ENCODE results near the gene NRXN3.

The NRXN3 gene

DNA sequence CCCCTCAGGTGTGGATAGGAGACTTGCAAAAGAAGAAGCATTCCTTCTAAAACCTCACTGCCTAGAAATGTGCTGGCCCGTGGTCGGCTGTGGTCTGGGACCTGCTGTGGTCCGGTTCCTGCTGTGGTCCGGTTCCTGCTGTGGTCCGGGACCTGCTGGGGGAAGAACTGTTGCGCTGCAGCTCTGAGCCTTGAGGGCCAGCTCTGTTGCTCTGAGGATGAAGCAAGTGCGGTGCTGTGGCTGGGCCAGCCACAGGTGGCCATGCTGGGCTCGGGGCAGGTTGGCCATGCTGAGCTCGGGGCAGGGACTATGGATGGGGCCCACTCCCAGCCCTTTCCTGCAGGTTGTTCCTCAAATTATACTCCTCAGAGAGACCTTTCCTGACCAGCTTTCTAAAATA lies 5.2 kb downstream of the NRXN3 start:
- no peak for DNase-seq

- DNase-seq = no peak
Measured at GRCh38 chr14:78178071-78178470, 7.9 kb downstream of the NRXN3 start.

- DNase-seq = no peak
Measured at GRCh38 chr14:78178971-78179370, 8.8 kb downstream of the NRXN3 start.

GRCh38 chr14:78181270-78181669 lies 11.1 kb downstream of the NRXN3 start:
- DNase-seq = no peak

GRCh38 chr14:78182722-78183121 lies 12.5 kb downstream of the NRXN3 start:
- DNase-seq = no peak

DNA sequence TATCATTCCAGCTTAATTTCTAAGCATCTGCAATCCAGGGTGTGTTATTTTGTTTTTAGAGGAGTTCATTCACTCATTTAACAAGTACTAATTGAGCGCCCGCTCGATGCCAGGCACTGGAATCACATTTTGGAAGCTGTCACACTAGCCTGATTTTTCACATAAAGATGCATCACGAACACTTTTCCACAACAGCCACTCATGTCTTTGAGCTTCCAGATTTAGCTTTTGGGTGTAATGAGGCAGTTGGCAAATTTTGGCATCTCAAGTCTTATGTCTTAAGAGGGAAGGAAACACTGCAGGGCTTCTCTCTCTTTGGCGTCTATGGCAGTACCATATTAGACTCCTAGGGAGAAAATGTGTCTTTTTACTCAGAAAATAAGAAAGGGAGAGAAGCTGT lies 14.0 kb downstream of the NRXN3 start:
- DNase-seq = no peak

DNA sequence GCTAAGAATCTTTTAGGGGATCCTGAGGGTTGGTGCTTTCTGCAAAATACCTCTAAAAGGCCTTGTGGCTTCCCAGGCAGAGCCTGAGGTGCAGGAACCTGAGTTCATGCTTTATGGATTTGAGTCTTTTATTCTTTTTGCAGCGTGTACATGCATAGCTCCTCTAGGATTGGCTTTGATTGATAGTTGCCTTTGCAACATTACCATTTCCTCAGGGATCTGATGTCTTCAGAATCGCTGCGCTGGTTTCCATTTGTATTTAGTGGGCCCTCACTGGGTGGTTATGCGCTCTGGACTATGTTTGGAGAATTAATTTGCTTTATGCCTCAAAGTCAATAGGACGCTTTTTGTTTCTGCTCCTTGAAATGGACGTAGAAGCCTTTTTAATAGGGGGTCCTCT lies 16.1 kb downstream of the NRXN3 start:
- DNase-seq = no peak

- DNase-seq = no peak
Measured at GRCh38 chr14:78188882-78189281, 18.7 kb downstream of the NRXN3 start.

GRCh38 chr14:78195431-78195830 lies 25.3 kb downstream of the NRXN3 start:
- no peak for DNase-seq

- no peak for DNase-seq
Measured at GRCh38 chr14:78196323-78196722, 26.1 kb downstream of the NRXN3 start.

DNA sequence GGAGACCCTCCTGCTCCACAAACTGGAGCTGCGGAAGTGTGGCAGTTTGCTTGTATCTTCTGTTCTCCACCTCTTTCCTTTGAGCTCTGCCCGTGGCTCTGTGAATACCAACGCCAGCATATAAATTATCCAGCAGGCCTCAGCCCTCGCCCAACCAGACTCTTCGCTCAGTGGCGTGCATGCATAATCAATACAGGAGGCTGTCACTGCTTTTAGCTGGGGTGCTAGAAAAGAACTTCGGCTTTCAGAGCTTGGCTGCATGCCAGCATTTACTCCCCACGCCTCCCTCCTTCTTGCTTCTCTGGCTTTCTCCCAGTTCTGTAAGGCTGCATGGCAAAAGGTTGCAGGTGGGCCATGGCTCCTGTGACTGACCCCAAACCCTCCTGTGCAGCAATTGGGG lies 26.9 kb downstream of the NRXN3 start:
- DNase-seq = no peak

GRCh38 chr14:78202163-78202562 lies 32.0 kb downstream of the NRXN3 start:
- DNase-seq = no peak

DNA sequence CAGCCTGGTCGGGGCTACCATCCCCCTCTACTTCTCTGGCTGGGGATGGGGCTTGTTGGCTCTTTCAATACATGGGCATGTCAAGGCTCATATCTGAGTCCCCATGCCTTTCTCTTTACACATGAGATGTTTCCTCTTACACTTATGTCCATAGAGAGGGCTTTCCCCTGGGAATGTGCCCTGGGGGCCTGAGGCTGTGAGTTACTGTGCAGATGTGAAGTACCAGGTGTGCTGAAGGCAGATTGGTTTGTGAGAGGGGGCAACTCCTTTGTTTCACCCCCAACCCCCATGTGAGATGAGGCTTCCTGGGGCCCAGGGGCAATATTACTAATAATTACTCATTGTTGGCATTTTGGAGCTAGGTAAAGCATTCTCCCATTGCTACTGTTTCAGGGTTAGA lies 32.8 kb downstream of the NRXN3 start:
- no peak for DNase-seq

GRCh38 chr14:78207414-78207813 lies 37.2 kb downstream of the NRXN3 start:
- DNase-seq = no peak

DNA sequence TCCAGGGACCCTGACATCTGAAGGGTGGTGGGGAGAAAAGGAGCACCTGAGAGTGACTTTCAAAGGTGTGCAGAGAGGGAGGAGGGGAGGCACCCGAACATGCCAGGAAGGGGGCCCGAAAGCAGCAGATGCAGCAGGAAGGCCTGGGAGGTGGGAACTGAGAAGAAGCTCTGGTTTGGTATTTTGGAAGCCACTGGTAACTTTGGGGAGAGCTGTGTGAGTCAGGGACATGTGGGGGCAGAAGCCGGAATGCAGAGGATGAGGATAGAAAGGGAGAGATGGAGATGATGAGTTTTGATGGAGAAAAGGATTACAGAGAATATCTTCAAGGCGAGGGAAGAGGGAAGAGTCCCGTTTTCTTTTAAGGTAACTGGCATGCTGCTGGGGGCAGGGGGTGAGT lies 50.1 kb downstream of the NRXN3 start:
- no peak for DNase-seq

GRCh38 chr14:78222746-78223145 lies 52.6 kb downstream of the NRXN3 start:
- DNase-seq = no peak

DNA sequence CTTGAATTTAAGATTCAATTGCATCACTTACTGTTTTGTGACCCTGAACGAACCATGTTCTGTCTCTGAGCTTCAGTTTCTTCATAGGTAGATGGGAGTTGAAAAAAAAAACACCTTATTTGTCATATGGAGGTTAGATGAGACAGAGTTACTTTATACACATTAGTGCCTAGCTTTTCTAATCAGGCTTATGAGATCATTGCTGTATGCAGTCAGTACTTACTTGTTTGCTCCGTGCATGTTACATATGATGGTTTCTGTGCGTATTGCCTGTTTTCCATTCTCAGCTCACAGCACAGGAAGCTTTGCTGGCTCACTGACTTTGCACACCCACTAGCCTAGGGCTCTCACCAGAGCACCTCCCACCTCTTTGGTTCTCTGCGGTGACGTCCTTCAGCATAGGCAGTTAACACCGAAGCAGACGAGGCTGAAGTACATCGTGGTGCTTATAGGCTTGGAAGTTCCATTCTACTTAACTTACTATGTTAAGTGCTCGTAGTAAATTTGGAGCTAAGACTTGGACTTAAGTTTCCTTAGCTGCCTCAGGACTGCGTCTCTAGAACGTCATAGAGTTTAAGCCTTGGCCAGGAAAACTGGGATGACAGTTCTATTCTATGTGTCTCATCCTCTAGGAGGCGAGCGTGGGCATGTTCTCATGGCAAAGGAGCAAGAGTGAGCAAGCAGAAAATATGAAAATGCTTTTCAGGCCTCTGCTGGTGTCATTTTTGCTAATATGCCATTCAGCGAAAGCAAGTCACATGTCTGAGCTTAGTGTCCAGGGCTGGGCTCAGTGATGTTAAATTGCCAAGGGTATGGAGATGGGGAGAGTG lies 57.3 kb downstream of the NRXN3 start:
- no peak for DNase-seq

DNA sequence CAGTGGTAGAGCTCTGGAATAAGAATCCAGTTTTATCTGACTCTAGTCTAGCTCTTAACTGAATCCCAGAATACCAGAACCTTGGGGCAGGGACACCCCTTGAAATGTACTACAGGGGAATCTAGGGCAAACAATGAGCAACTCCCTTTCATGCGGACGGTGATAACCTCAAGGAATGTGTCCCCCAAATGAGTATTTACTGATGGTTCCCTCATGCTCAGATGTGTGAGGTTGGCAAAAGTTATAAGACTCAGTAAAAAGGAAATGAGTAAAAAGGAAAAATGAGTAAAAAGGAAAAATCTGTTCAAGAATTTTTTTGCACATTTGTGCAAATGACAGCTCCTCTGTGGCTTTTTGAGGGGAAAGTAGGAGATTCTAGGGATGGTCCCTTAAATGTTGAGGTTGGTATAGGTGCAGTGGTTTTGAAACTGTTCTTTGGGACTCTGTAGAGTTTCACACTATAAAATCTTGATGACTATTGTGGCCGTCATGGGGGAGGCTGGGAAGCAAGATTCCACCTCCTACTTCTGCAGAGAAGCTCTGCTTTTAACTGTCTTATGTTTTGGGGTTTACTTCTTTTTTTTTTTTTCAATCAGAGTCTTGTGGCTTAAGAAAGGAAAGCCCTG lies 58.6 kb downstream of the NRXN3 start:
- DNase-seq = no peak

GRCh38 chr14:78232231-78233000 lies 62.2 kb downstream of the NRXN3 start:
- DNase-seq = no peak

GRCh38 chr14:78238141-78238540 lies 68.0 kb downstream of the NRXN3 start:
- no peak for DNase-seq

DNA sequence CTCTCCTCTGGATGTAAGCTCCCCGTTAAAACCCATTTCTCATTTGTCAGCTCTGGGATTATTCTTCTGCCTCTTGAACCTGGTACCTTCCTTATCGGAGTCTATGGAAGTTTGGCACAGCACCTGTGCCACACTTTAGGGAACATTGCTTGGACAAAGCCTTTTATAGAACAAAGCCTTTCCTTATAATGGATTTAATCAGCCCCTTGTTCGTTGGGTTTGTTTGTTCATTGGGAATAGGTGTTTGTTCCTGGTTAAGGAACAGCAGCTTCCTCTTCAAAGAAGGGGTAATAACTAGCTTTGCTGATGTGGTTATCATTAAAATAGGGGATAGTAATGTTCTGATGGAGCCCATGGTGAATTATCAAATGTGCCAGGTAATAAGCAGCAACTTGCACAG lies 70.4 kb downstream of the NRXN3 start:
- no peak for DNase-seq

GRCh38 chr14:78242086-78242485 lies 71.9 kb downstream of the NRXN3 start:
- DNase-seq = no peak

- no peak for DNase-seq
Measured at GRCh38 chr14:78243187-78243586, 73.0 kb downstream of the NRXN3 start.

DNA sequence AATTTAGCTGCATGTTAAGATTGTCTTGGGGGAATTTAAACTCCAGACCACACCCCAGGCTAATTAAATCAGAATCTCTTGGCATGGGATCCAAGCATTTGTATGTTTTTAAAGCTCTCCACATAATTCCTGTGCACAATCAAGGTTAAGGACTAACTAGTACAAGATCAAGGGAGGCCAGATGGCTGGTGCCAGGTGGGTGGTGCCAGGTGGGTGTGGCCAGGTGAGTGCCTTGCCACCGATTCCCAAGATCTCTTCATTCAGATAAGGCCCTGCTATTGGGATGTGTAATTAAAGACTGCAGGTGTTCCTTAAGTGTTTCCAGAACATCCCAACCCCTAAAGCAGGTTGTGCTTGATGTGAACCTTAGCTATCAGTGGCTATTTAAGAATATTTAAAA lies 75.1 kb downstream of the NRXN3 start:
- DNase-seq = no peak

Data from NCI-H2029 (cell line).